Stomach (tissue), 4 donors: ENCODE data around the gene PODXL2.

Experiments used
- CTCF ChIP-seq, 7 experiments: fragments of 450-650 bp in 4 of 7; fragments of 200-600 bp in 3 of 7; sonication (generic) in 3 of 7; IDR thresholded peaks; one replicate each; pipeline ENCODE4 v1.5.1; 2016 to 2019; ENCODE audit warnings: antibody characterized with exemption in 7 of 7, control low read depth in 2 of 7, mild to moderate bottlenecking in 1 of 7
- EP300 ChIP-seq: sonication (generic); formaldehyde crosslinking; IDR thresholded peaks from one replicate; pipeline ENCODE4 v1.6.1; 2017; ENCODE audit warnings: antibody characterized with exemption

- no peak for TF ChIP-seq EP300
- TF ChIP-seq CTCF (IDR thresholded peaks at IDR 0.05), result no peak
Observed at GRCh38 chr3:127658234-127658633, 29.2 kb downstream of the PODXL2 start.
